Transverse colon (tissue), 4 donors: ENCODE results near the gene COL4A6.

ENCODE experiments used
- EP300 ChIP-seq: sonication (generic); formaldehyde crosslinking; IDR thresholded peaks from one replicate; pipeline ENCODE4 v1.6.1; 2017; ENCODE audit warnings: antibody characterized with exemption, low read depth
- POLR2AphosphoS5 ChIP-seq, 3 donors: sonication (generic); formaldehyde crosslinking; IDR thresholded peaks; one replicate each; pipeline ENCODE4 v1.6.1; 2016; ENCODE audit warnings: antibody characterized with exemption in 3 of 3
- TF ChIP-seq, protein P1 (sequence below), 5 experiments: fragments of 200-600 bp in 3 of 5; fragments of 450-650 bp in 2 of 5; sonication (generic) in 3 of 5; IDR thresholded peaks; 1 replicate in 2 of 5; 2 replicates in 3 of 5; pipeline ENCODE4 v1.5.1; 2016 to 2017; ENCODE audit warnings: antibody characterized with exemption in 5 of 5, inconsistent platforms in 3 of 5, mild to moderate bottlenecking in 2 of 5, moderate library complexity in 1 of 5

DNA sequence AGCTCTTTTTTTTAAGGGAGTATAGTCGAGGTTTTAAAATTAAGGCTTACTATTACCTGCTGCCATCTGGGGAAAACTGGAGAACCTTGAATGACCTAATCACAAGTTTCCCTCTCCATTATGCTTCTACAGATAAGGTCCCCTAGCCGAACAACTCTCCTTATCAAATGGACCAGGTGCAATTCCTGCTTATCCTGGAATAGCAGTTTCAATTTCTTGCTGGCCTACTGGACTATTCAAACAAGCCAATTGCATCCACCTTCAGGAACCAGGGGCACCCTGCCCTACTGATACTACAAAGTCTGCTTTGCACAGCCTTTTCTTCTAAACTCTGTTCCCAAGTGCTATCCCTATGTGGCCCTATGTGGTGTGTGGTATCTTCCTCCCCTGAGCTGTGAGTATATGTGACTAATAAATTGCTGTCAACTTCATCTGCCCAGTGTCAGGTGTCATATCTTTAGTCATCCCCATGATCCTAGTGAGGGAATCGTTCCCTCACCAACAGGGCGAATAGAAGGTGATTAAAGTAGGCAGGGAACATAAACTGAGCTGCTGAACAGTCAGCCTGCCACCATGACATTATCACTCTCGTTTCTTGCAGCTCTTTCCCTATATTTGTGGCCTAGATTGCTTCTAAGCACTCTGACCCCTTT is 218.1 kb downstream of the COL4A6 start:
- TF ChIP-seq, protein P1, sequence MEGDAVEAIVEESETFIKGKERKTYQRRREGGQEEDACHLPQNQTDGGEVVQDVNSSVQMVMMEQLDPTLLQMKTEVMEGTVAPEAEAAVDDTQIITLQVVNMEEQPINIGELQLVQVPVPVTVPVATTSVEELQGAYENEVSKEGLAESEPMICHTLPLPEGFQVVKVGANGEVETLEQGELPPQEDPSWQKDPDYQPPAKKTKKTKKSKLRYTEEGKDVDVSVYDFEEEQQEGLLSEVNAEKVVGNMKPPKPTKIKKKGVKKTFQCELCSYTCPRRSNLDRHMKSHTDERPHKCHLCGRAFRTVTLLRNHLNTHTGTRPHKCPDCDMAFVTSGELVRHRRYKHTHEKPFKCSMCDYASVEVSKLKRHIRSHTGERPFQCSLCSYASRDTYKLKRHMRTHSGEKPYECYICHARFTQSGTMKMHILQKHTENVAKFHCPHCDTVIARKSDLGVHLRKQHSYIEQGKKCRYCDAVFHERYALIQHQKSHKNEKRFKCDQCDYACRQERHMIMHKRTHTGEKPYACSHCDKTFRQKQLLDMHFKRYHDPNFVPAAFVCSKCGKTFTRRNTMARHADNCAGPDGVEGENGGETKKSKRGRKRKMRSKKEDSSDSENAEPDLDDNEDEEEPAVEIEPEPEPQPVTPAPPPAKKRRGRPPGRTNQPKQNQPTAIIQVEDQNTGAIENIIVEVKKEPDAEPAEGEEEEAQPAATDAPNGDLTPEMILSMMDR (IDR thresholded peaks at IDR 0.05) = no peak
- TF ChIP-seq POLR2AphosphoS5 (IDR thresholded peaks at IDR 0.05) = no peak
- no peak for TF ChIP-seq EP300
